Esophagus squamous epithelium (tissue), 4 donors: ENCODE data around the gene EPS8L1.

ENCODE experiments used
- CTCF ChIP-seq, 6 experiments: fragments of 450-650 bp in 4 of 6; fragments of 200-600 bp in 2 of 6; sonication (generic) in 2 of 6; IDR thresholded peaks; one replicate each; pipeline ENCODE4 v1.5.1; 2016 to 2019; ENCODE audit warnings: antibody characterized with exemption in 6 of 6, mild to moderate bottlenecking in 4 of 6, moderate library complexity in 4 of 6
- POLR2A ChIP-seq, 4 donors: fragments of 450-650 bp; IDR thresholded peaks; one replicate each; pipeline ENCODE4 v1.6.1; 2017; ENCODE audit warnings: antibody characterized with exemption in 4 of 4, mild to moderate bottlenecking in 4 of 4, moderate library complexity in 3 of 4

GRCh38 chr19:55119053-55119452 is 43.4 kb downstream of the EPS8L1 start:
- TF ChIP-seq CTCF (IDR thresholded peaks at IDR 0.05) (no peak), POLR2A (IDR thresholded peaks at IDR 0.05) (no peak)
